ENCODE data around the gene MICAL3. TPM values are rescaled to one million over a fixed set of nuclear protein-coding genes. Genes with fewer than 3 reads are reported as not detected.
A peak's percentile ranks its signal among the peaks of the same experiment; 100 is the strongest.

MICAL3 gene
- total RNA-seq, 1 donor from 2014 or later, result 54.8 TPM

GRCh38 chr22:17786435-17787161, 237.8 kb downstream of the MICAL3 start:
- no peak for DNase-seq (ENCODE audit: low spot score, unreplicated experiment)
- Mint-ChIP-seq H3K4me3 (ENCODE audit: low read depth) (no peak overlapping the region), H3K9me3 (ENCODE audit: low read depth) (no peaks in the 10 kb centered on the region), H3K27me3 (peaks cover 4% of the 10 kb centered on the region), H3K4me1 (ENCODE audit: low read depth) (no peaks in the 10 kb centered on the region), H3K36me3 (ENCODE audit: insufficient read depth) (no peaks in the 10 kb centered on the region), H3K27ac (no peak overlapping the region)
- TF ChIP-seq, protein P1, sequence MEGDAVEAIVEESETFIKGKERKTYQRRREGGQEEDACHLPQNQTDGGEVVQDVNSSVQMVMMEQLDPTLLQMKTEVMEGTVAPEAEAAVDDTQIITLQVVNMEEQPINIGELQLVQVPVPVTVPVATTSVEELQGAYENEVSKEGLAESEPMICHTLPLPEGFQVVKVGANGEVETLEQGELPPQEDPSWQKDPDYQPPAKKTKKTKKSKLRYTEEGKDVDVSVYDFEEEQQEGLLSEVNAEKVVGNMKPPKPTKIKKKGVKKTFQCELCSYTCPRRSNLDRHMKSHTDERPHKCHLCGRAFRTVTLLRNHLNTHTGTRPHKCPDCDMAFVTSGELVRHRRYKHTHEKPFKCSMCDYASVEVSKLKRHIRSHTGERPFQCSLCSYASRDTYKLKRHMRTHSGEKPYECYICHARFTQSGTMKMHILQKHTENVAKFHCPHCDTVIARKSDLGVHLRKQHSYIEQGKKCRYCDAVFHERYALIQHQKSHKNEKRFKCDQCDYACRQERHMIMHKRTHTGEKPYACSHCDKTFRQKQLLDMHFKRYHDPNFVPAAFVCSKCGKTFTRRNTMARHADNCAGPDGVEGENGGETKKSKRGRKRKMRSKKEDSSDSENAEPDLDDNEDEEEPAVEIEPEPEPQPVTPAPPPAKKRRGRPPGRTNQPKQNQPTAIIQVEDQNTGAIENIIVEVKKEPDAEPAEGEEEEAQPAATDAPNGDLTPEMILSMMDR (IDR thresholded peaks at IDR 0.05; ENCODE audit: unreplicated experiment), result no peak

- Mint-ChIP-seq H3K4me1 (ENCODE audit: low read depth) (no peaks in the 10 kb centered on the region), H3K27me3 (peaks cover 4% of the 10 kb centered on the region), H3K4me3 (ENCODE audit: low read depth) (no peak overlapping the region), H3K9me3 (ENCODE audit: low read depth) (no peaks in the 10 kb centered on the region), H3K36me3 (ENCODE audit: insufficient read depth) (no peaks in the 10 kb centered on the region), H3K27ac (no peak overlapping the region)
- TF ChIP-seq, protein P1 (IDR thresholded peaks at IDR 0.05; ENCODE audit: unreplicated experiment), result peak; percentile 41
- no peak for DNase-seq (ENCODE audit: low spot score, unreplicated experiment)
These were observed 238.9 kb downstream of the MICAL3 start for GRCh38 chr22:17785185-17786184.

DNA sequence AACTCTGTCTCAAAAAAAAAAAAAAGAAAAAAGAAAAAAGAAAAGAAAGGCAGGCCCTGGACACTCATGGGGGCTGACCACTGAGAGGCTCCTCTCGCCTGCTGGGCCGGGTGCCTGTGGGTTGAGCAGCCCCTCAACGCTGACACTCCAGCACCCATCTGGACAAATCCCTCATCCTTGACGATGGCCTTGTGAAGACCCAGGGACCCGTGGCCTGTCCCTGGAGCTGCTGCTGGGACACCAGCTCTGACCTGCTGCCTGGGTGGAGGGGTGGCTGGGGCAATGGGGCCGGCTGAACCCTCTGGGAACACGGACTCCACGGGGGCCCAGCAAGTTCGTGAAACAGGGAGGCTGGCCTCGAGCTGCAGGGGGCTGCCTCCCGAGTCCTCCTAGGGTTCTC, 239.6 kb downstream of the MICAL3 start:
- Mint-ChIP-seq H3K9me3 (ENCODE audit: low read depth) (no peaks in the 10 kb centered on the region), H3K27ac (no peak overlapping the region), H3K27me3 (peaks cover 4% of the 10 kb centered on the region), H3K4me3 (ENCODE audit: low read depth) (no peak overlapping the region), H3K36me3 (ENCODE audit: insufficient read depth) (no peaks in the 10 kb centered on the region), H3K4me1 (ENCODE audit: low read depth) (no peaks in the 10 kb centered on the region)
- DNase-seq (ENCODE audit: low spot score, unreplicated experiment), result no peak
- TF ChIP-seq, protein P1 (IDR thresholded peaks at IDR 0.05; ENCODE audit: unreplicated experiment), result no peak

DNA sequence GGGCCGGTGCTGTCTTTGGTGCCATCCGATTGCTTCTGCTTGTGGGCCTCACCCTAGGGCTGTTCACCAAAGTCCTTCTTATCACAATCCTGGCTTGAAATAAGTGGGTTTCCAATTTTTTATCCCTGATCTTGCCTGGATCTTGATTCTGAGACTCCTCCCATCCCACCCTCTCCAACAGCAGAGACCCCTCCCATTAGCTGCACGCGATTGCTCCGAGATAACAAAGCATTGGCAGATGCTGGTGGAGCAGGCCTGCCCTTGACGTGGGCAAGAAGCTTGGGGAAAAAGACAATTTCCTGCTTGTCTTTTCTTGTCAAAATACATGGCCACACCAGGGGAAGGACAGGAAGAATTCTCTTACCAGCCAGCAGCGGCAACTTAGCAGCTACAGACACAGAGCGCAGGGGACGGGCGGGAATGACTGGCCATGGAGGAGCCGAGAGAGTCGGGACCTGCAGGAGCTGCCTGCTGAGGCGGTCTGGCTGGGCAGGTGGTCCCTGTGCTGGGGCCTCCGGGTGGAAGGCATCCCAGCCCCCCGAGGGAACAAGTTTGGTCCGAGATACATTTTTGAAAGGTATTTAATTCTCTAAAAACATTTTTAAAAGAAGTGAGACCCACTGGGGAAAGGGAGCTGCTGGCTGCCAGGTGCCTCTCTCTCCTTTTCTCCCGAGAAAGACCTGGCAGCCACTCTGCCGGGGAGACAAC, 240.4 kb downstream of the MICAL3 start:
- no peaks in the 10 kb centered on the region for H3K36me3 Mint-ChIP-seq (ENCODE audit: insufficient read depth)
- no peak overlapping the region for H3K4me3 Mint-ChIP-seq (ENCODE audit: low read depth)
- H3K4me1 Mint-ChIP-seq (ENCODE audit: low read depth), result no peaks in the 10 kb centered on the region
- no peak overlapping the region for H3K27ac Mint-ChIP-seq
- peaks cover 7% of the 10 kb centered on the region for H3K27me3 Mint-ChIP-seq
- DNase-seq (ENCODE audit: low spot score, unreplicated experiment), result no peak
- no peaks in the 10 kb centered on the region for H3K9me3 Mint-ChIP-seq (ENCODE audit: low read depth)
- TF ChIP-seq, protein P1 (IDR thresholded peaks at IDR 0.05; ENCODE audit: unreplicated experiment), result no peak

- H3K36me3 Mint-ChIP-seq (ENCODE audit: insufficient read depth), result no peaks in the 10 kb centered on the region
- no peak for DNase-seq (ENCODE audit: low spot score, unreplicated experiment)
These were observed 241.0 kb downstream of the MICAL3 start for GRCh38 chr22:17783312-17783711.

More at GRCh38 chr22:17783312-17783711, 241.0 kb downstream of the MICAL3 start:
- Mint-ChIP-seq H3K27me3 (peaks cover 7% of the 10 kb centered on the region), H3K4me3 (ENCODE audit: low read depth) (no peak overlapping the region), H3K9me3 (ENCODE audit: low read depth) (no peaks in the 10 kb centered on the region), H3K4me1 (ENCODE audit: low read depth) (no peaks in the 10 kb centered on the region), H3K27ac (no peak overlapping the region)
- TF ChIP-seq, protein P1 (IDR thresholded peaks at IDR 0.05; ENCODE audit: unreplicated experiment), result no peak
